ENCODE measurements around the gene PHF20. TPM values are rescaled to one million over a fixed set of nuclear protein-coding genes. Genes with fewer than 3 reads are reported as not detected.
A peak's percentile ranks its signal among the peaks of the same experiment; 100 is the strongest.

The PHF20 gene
- total and polyA plus RNA-seq, 2 of the 13 experiments (the other 11 are each of a cell fraction or from before 2014, with no cell fraction given) = 22.8 to 34.1 TPM

- ATAC-seq (no peak), FAIRE-seq (no peak), DNase-seq (ENCODE audit: low spot score) (peak; percentile 69)
- WGBS (ENCODE audit: low lambda C conversion rate) = under 1% methylated on average over 8 of the region's 8 CpGs
- H3K4me1 ChIP-seq (ENCODE audit: insufficient read depth, low read length) = peaks cover 42% of the 10 kb centered on the region
- peak overlapping the region; percentile 76 to 81 (median 77) for H3K4me3 ChIP-seq (replicated peaks in 1 of 3; ENCODE audit: insufficient read depth in 1 of 3, low read depth in 2 of 3, low read length in 3 of 3)
- peaks cover 37% of the 10 kb centered on the region for H4K20me1 ChIP-seq (ENCODE audit: insufficient read depth, low read length)
- peak overlapping the region; percentile 96 for H3K27ac ChIP-seq (ENCODE audit: extremely low read length, insufficient read depth, low read length)
- in situ Hi-C loops (cut with HindIII; ENCODE audit: extremely low pct_ligation_motif_present, low pct_unique_long_range_greater_than_20kb) (loop anchor here (5.0 kb wide), 1 partner anchor 139 kb away; no protein-coding TSS in a partner anchor), intact Hi-C loops (cut with micrococcal nuclease; ENCODE audit: unreplicated experiment) (loop anchor here (1.0 to 5.0 kb wide), 4 partner anchors 29 to 142 kb away; partner anchors contain the start of genes NFS1, PHF20, ROMO1 and SPAG4)
- H3K4me2 ChIP-seq (ENCODE audit: low read depth, low read length) = peak overlapping the region; percentile 89
- peaks cover 52% of the 10 kb centered on the region for H3K79me2 ChIP-seq (ENCODE audit: insufficient read depth, low read length)
- H2AFZ ChIP-seq (ENCODE audit: low read length) = peak overlapping the region; percentile 16
- peaks cover 10 to 27% of the 10 kb centered on the region in 2 experiments for H3K36me3 ChIP-seq (replicated peaks in 1 of 2; ENCODE audit: control insufficient read depth in 1 of 2, insufficient read depth in 2 of 2, low read length in 2 of 2)
- H3K27me3 ChIP-seq (ENCODE audit: control insufficient read depth in 1 of 2, insufficient read depth in 2 of 2, low read length in 2 of 2) = no peaks in the 10 kb centered on the region; a peak in 1 of 5 replicates
- BruUV-seq (replicated peaks) = TSS peak; percentile 98
- H3K9ac ChIP-seq (ENCODE audit: insufficient read depth, low read depth, low read length) = peak overlapping the region; percentile 99
- CTCF ChIA-PET (ENCODE audit: low intra/inter-chr PET ratio, low total read pairs) = no interaction called here
- POLR2A ChIA-PET = interaction anchor here (0.5 to 8.6 kb wide), 82 partner anchors 9 to 1932 kb away, joined by 3 to 461 read pairs (median 5); partner anchors contain the start of genes CEP250, CHMP4B, CPNE1 and EIF6
- no peaks in the 10 kb centered on the region for H3K9me3 ChIP-seq (ENCODE audit: low read length)
- TF ChIP-seq HHEX (CRISPR knock-in tag; IDR thresholded peaks at IDR 0.05) (no peak), RFX1 (IDR thresholded peaks at IDR 0.05) (no peak), MIXL1 (CRISPR knock-in tag; IDR thresholded peaks at IDR 0.05) (peak; percentile 93), RFXAP (CRISPR knock-in tag; IDR thresholded peaks at IDR 0.05; ENCODE audit: borderline replicate concordance) (no peak), ZBTB39 (CRISPR knock-in tag; IDR thresholded peaks at IDR 0.05) (no peak), NCOA2 (CRISPR knock-in tag; IDR thresholded peaks at IDR 0.05) (no peak), MAFG (CRISPR knock-in tag; IDR thresholded peaks at IDR 0.05) (no peak), SIN3A (IDR thresholded peaks at IDR 0.05; ENCODE audit: borderline replicate concordance, low read depth, low read length) (no peak), FUBP1 (CRISPR knock-in tag; IDR thresholded peaks at IDR 0.05; ENCODE audit: borderline replicate concordance) (no peak; the same call in 1 of the 2 replicates), AHDC1 (CRISPR knock-in tag; IDR thresholded peaks at IDR 0.05; ENCODE audit: borderline replicate concordance) (peak; percentile 44; the same call in 1 of the 2 replicates), ZFP82 (CRISPR knock-in tag; IDR thresholded peaks at IDR 0.05; ENCODE audit: borderline replicate concordance) (no peak; the same call in none of the 2 replicates), SMARCE1 (IDR thresholded peaks at IDR 0.05; ENCODE audit: borderline replicate concordance) (no peak), NFKB2 (CRISPR knock-in tag; IDR thresholded peaks at IDR 0.05; ENCODE audit: borderline replicate concordance) (no peak)
Measured at GRCh38 chr20:35742741-35743523, 28.9 kb upstream of the PHF20 start.
